Spleen (tissue), 7 donors: ENCODE measurements around the gene BGLAP.

Experiments used
- CTCF ChIP-seq, 11 experiments: fragments of 200-600 bp in 7 of 11; fragments of 450-650 bp in 4 of 11; sonication (generic) in 4 of 11; IDR thresholded peaks in 8 of 11; conservative IDR thresholded peaks in 3 of 11; 1 replicate in 7 of 11; 2 replicates in 4 of 11; pipeline versions ENCODE4 v1.4.0 to v1.8.0; 2016 to 2021; ENCODE audit warnings: antibody characterized with exemption in 11 of 11, inconsistent platforms in 4 of 11, mild to moderate bottlenecking in 1 of 11
- POLR2AphosphoS5 ChIP-seq, 3 donors: sonication (generic); formaldehyde crosslinking; IDR thresholded peaks; one replicate each; pipeline ENCODE4 v1.5.1; 2017; ENCODE audit warnings: antibody characterized with exemption in 3 of 3
- donor health status: DM: no; HTN: no; CAD: no; lungs with moderate emphysema.
- donor health status: DM: no; HTN: no; CAD: no.
- donor health status: DM: no; HTN: no; CAD: no.

DNA sequence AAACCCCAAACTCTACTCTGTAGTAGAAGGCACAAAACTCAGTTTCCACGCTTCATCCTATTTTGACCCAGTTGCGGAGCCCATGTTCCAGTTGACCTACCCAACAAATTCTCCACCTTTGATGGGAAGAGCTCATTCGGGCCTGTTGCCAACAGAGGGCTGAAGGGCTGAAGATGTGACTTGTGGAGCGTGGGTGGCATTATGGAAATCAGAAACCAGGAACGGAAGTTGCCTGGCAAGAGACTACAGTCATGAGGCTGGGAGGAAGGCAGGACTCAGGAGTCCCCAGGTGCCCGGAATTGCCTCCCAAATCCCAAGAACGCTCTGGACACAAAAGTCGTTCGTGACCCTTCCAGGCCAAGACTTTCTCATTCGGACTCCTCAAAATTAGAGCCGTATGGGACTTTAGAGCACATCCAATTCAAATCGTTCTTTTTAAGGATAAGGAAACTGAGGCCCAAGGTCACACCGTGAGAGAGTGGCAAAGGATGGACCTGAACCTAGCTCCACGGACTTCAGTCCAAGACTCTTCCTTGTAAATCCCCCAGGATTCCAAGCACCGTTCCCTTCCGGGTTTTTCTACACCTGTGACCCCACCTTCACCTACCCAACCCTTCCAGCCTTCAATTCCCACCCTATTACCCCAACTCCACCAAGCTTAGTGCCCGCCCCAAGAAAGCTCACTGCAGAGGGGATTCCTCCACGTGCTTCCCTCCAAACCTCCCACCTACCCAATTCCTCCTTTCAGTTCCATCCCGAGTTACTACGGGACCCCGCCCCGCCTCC is 39.9 kb downstream of the BGLAP start:
- TF ChIP-seq CTCF (IDR thresholded peaks at IDR 0.05 in 8 of 11, conservative IDR thresholded peaks at IDR 0.05 in 3 of 11): no peak
- TF ChIP-seq POLR2AphosphoS5 (IDR thresholded peaks at IDR 0.05): no peak
